Measurements from ENCODE around the gene HMX1. TPM values are rescaled to one million over a fixed set of nuclear protein-coding genes. Genes with fewer than 3 reads are reported as not detected.

HMX1 gene
- total and polyA plus RNA-seq, 2 donors (not counting 1 experiment from before 2014, with no cell fraction given): not detected

DNA sequence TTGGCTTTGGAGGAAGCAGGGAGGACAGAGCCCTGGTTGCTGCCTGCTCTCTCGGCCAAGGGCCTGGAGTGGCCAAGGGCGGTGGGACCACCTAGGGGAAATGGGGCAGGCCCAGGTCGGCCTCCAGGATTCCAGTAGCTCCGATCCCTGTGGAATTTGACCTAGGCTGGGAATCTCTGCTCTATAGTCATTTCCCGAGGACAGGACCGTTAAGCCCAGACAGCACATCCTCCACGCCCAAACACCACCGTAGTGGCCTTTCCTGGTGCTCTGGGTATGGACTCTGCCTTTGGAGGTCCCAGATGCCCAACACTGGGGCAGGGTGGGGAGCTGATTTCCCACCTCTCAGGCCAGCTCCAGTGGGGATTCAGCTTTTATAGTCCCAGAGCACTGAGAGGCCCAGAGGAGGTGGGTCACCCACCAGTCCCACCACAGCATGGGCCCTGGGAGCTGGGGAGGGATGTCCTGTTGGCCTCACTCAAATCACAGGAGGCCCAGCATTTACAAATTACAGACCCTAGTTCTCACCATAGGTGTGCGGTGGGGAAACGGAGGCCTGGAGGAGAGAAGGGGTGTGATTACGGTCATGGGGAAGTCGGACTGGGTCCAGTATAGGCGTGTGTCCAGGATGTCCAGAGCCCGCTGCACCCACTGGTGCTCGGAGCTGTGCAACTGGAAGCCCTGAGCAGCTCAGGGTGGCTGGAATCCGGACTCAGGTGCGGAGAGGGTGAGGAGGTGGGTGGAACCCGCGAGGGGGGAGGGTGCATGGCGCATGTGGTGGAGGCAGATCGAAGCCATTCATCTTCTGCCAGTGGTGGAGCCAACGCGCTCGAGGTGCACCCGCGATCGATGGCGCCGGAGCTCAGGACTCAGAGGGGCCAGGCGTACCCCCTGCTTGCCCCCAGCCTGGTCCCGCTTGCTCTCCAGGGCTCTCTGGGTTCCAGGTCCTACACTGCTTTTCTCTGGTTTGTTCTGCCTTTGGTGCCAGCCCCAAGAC is 7.7 kb downstream of the HMX1 start:
- H2AFZ ChIP-seq (ENCODE audit: insufficient read depth, low read depth, low read length, poor library complexity, severe bottlenecking): no peak overlapping the region
- Mint-ChIP-seq H3K27ac (no peak overlapping the region), H3K27me3 (peaks cover 47% of the 10 kb centered on the region), H3K4me3 (no peak overlapping the region), H3K9me3 (ENCODE audit: insufficient read depth) (no peaks in the 10 kb centered on the region), H3K4me1 (peaks cover 2% of the 10 kb centered on the region)
- no peak overlapping the region for H3K4me3 ChIP-seq (ENCODE audit: control extremely low read depth in 1 of 5, extremely low read depth in 1 of 5, insufficient read depth in 1 of 5, low read depth in 2 of 5, low read length in 4 of 5)
- no peaks in the 10 kb centered on the region for H3K36me3 ChIP-seq (replicated peaks in 1 of 2; ENCODE audit: control extremely low read depth in 1 of 2, control insufficient read depth in 1 of 2, extremely low read depth in 1 of 2, insufficient read depth in 2 of 2, low read length in 1 of 2)
- no peak overlapping the region for H3K9ac ChIP-seq (ENCODE audit: low read length)
- H3K79me2 ChIP-seq (ENCODE audit: control insufficient read depth, insufficient read depth, low read length): no peaks in the 10 kb centered on the region
- no peak for ATAC-seq (ENCODE audit: low read depth)
- no peak overlapping the region for H3K4me2 ChIP-seq (replicated peaks; ENCODE audit: low read depth, low read length, poor library complexity, severe bottlenecking)
- peaks cover 0 to 74% (median 18%) of the 10 kb centered on the region in 4 experiments for H3K27me3 ChIP-seq (replicated peaks in 1 of 4; ENCODE audit: control extremely low read depth in 1 of 4, control insufficient read depth in 3 of 4, insufficient read depth in 4 of 4, low read length in 3 of 4)
- TF ChIP-seq, protein P1, sequence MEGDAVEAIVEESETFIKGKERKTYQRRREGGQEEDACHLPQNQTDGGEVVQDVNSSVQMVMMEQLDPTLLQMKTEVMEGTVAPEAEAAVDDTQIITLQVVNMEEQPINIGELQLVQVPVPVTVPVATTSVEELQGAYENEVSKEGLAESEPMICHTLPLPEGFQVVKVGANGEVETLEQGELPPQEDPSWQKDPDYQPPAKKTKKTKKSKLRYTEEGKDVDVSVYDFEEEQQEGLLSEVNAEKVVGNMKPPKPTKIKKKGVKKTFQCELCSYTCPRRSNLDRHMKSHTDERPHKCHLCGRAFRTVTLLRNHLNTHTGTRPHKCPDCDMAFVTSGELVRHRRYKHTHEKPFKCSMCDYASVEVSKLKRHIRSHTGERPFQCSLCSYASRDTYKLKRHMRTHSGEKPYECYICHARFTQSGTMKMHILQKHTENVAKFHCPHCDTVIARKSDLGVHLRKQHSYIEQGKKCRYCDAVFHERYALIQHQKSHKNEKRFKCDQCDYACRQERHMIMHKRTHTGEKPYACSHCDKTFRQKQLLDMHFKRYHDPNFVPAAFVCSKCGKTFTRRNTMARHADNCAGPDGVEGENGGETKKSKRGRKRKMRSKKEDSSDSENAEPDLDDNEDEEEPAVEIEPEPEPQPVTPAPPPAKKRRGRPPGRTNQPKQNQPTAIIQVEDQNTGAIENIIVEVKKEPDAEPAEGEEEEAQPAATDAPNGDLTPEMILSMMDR (IDR thresholded peaks at IDR 0.05): no peak
- no peak for TF ChIP-seq EZH2 (IDR thresholded peaks at IDR 0.05; ENCODE audit: borderline replicate concordance, insufficient read depth, low read depth, low read length, poor library complexity, severe bottlenecking)
- intact Hi-C loops (cut with micrococcal nuclease): no loop called here
- no peaks in the 10 kb centered on the region for H4K20me1 ChIP-seq (ENCODE audit: control insufficient read depth, insufficient read depth, low read length, poor library complexity, severe bottlenecking)
- CTCF ChIA-PET: no interaction called here
- H3K27ac ChIP-seq (ENCODE audit: low read length in 2 of 2): no peak overlapping the region
- POLR2A ChIA-PET: no interaction called here
- peaks cover 0 to 22% (median 0%) of the 10 kb centered on the region in 3 donors for H3K9me3 ChIP-seq (ENCODE audit: control extremely low read depth in 1 of 3, control insufficient read depth in 2 of 3, insufficient read depth in 1 of 3, low read length in 2 of 3)
- no peaks in the 10 kb centered on the region for H3K4me1 ChIP-seq (ENCODE audit: control insufficient read depth in 2 of 2, insufficient read depth in 2 of 2, low read length in 2 of 2)
- 24% methylated on average over 30 of the region's 31 CpGs for WGBS (ENCODE audit: insufficient coverage)
- DNase-seq: no peak

Measured in B cell (primary cell).